ENCODE results near the gene SLC26A8. TPM values are rescaled to one million over a fixed set of nuclear protein-coding genes. Genes with fewer than 3 reads are reported as not detected.

The SLC26A8 gene
- total and polyA plus RNA-seq, 4 donors: 0.20 to 1.1 (median 0.48) TPM

GRCh38 chr6:36019167-36019566 lies 5.3 kb downstream of the SLC26A8 start:
- no peaks in the 10 kb centered on the region for H3K9me3 ChIP-seq (ENCODE audit: control insufficient read depth in 4 of 4, insufficient read depth in 3 of 4, low read length in 3 of 4)
- H3K27me3 ChIP-seq (ENCODE audit: control insufficient read depth in 3 of 3, insufficient read depth in 3 of 3, low read length in 2 of 3): peaks cover 0 to 4% (median 0%) of the 10 kb centered on the region in 3 donors
- H3K27ac ChIP-seq (ENCODE audit: low read depth in 1 of 2, low read length in 1 of 2): no peak overlapping the region
- no peak overlapping the region for H3K9ac ChIP-seq (ENCODE audit: insufficient read depth in 1 of 2, low read length in 2 of 2)
- ATAC-seq (ENCODE audit: insufficient read depth, low FRiP score): no peak
- no peak overlapping the region for H3K4me3 ChIP-seq
- H3K36me3 ChIP-seq (ENCODE audit: control insufficient read depth in 4 of 4, insufficient read depth in 4 of 4, low read length in 4 of 4): no peaks in the 10 kb centered on the region
- no peak for DNase-seq
- WGBS, 2 donors: 47 to 73% methylated on average over 11 of the region's 11 CpGs
- peaks cover 0 to 3% (median 0%) of the 10 kb centered on the region in 5 donors for H3K4me1 ChIP-seq (ENCODE audit: control insufficient read depth in 5 of 5, insufficient read depth in 5 of 5, low read length in 5 of 5)
- TF ChIP-seq CTCF (IDR thresholded peaks at IDR 0.05; ENCODE audit: control extremely low read depth, extremely low read depth): no peak

- Histone ChIP-seq H3K27ac (ENCODE audit: low read depth in 1 of 2, low read length in 1 of 2) (no peak overlapping the region), H3K4me3 (no peak overlapping the region), H3K9me3 (ENCODE audit: control insufficient read depth in 4 of 4, insufficient read depth in 3 of 4, low read length in 3 of 4) (no peaks in the 10 kb centered on the region), H3K4me1 (ENCODE audit: control insufficient read depth in 5 of 5, insufficient read depth in 5 of 5, low read length in 5 of 5) (no peaks in the 10 kb centered on the region), H3K36me3 (ENCODE audit: control insufficient read depth in 4 of 4, insufficient read depth in 4 of 4, low read length in 4 of 4) (no peaks in the 10 kb centered on the region), H3K9ac (ENCODE audit: insufficient read depth in 1 of 2, low read length in 2 of 2) (no peak overlapping the region), H3K27me3 (ENCODE audit: control insufficient read depth in 3 of 3, insufficient read depth in 3 of 3, low read length in 2 of 3) (no peaks in the 10 kb centered on the region)
- TF ChIP-seq CTCF (IDR thresholded peaks at IDR 0.05; ENCODE audit: control extremely low read depth, extremely low read depth): no peak
- DNase-seq (no peak), ATAC-seq (ENCODE audit: insufficient read depth, low FRiP score) (no peak)
- WGBS, 2 donors: 26 to 70% methylated on average over 2 of the region's 2 CpGs
Measured at GRCh38 chr6:36018339-36018738, 6.1 kb downstream of the SLC26A8 start.

- Histone ChIP-seq H3K36me3 (ENCODE audit: control insufficient read depth in 4 of 4, insufficient read depth in 4 of 4, low read length in 4 of 4) (no peaks in the 10 kb centered on the region), H3K9me3 (ENCODE audit: control insufficient read depth in 4 of 4, insufficient read depth in 3 of 4, low read length in 3 of 4) (no peaks in the 10 kb centered on the region), H3K4me3 (no peak overlapping the region), H3K27ac (ENCODE audit: low read depth in 1 of 2, low read length in 1 of 2) (no peak overlapping the region), H3K4me1 (ENCODE audit: control insufficient read depth in 5 of 5, insufficient read depth in 5 of 5, low read length in 5 of 5) (no peaks in the 10 kb centered on the region), H3K27me3 (ENCODE audit: control insufficient read depth in 3 of 3, insufficient read depth in 3 of 3, low read length in 2 of 3) (no peaks in the 10 kb centered on the region), H3K9ac (ENCODE audit: insufficient read depth in 1 of 2, low read length in 2 of 2) (no peak overlapping the region)
- DNase-seq (no peak), ATAC-seq (ENCODE audit: insufficient read depth, low FRiP score) (no peak)
- 85 to 94% methylated on average over 4 of the region's 4 CpGs for WGBS, 2 donors
- TF ChIP-seq CTCF (IDR thresholded peaks at IDR 0.05; ENCODE audit: control extremely low read depth, extremely low read depth): no peak
Measured at GRCh38 chr6:36015666-36016065, 8.8 kb downstream of the SLC26A8 start.

- H3K4me3 ChIP-seq: no peak overlapping the region
- TF ChIP-seq CTCF (IDR thresholded peaks at IDR 0.05; ENCODE audit: control extremely low read depth, extremely low read depth): no peak
- no peaks in the 10 kb centered on the region for H3K4me1 ChIP-seq (ENCODE audit: control insufficient read depth in 5 of 5, insufficient read depth in 5 of 5, low read length in 5 of 5)
- ATAC-seq (ENCODE audit: insufficient read depth, low FRiP score) (no peak), DNase-seq (no peak)
- WGBS, 2 donors: 59 to 91% methylated on average over 1 of the region's 1 CpG
- H3K9me3 ChIP-seq (ENCODE audit: control insufficient read depth in 4 of 4, insufficient read depth in 3 of 4, low read length in 3 of 4): no peaks in the 10 kb centered on the region
- H3K27me3 ChIP-seq (ENCODE audit: control insufficient read depth in 3 of 3, insufficient read depth in 3 of 3, low read length in 2 of 3): no peaks in the 10 kb centered on the region
- no peak overlapping the region for H3K27ac ChIP-seq (ENCODE audit: low read depth in 1 of 2, low read length in 1 of 2)
- no peak overlapping the region for H3K9ac ChIP-seq (ENCODE audit: insufficient read depth in 1 of 2, low read length in 2 of 2)
- H3K36me3 ChIP-seq (ENCODE audit: control insufficient read depth in 4 of 4, insufficient read depth in 4 of 4, low read length in 4 of 4): no peaks in the 10 kb centered on the region
Measured at GRCh38 chr6:36000451-36000850, 24.0 kb downstream of the SLC26A8 start.

Data from lung (tissue), 12 donors.